Measurements from ENCODE around the gene FXYD3. TPM values are rescaled to one million over a fixed set of nuclear protein-coding genes. Genes with fewer than 3 reads are reported as not detected.

The FXYD3 gene
- total RNA-seq, 1 donor from 2014 or later = 17.3 TPM

DNA sequence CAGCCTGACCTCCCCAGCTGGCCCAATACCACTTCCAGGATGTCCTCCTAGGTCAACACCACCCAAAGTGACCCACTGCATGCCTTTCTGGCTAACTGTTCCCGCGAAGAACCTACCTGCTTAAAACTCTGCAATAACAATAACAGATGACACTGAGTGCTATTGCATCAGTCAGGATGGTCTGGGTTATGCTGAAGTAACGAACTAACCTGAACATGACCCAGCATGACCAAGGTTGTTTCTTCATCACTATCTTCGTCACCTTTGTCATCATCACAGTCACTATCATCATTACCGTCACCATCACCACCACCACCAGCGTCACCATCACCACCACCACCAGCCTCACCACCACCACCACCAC, 10.6 kb upstream of the FXYD3 start:
- Mint-ChIP-seq H3K36me3 (ENCODE audit: insufficient read depth) (no peaks in the 10 kb centered on the region), H3K4me3 (ENCODE audit: low read depth) (no peak overlapping the region), H3K27me3 (no peaks in the 10 kb centered on the region), H3K4me1 (ENCODE audit: low read depth) (no peaks in the 10 kb centered on the region), H3K9me3 (ENCODE audit: low read depth) (peaks cover 4% of the 10 kb centered on the region), H3K27ac (no peak overlapping the region)
- no peak for DNase-seq (ENCODE audit: low spot score, unreplicated experiment)
- TF ChIP-seq, protein P1, sequence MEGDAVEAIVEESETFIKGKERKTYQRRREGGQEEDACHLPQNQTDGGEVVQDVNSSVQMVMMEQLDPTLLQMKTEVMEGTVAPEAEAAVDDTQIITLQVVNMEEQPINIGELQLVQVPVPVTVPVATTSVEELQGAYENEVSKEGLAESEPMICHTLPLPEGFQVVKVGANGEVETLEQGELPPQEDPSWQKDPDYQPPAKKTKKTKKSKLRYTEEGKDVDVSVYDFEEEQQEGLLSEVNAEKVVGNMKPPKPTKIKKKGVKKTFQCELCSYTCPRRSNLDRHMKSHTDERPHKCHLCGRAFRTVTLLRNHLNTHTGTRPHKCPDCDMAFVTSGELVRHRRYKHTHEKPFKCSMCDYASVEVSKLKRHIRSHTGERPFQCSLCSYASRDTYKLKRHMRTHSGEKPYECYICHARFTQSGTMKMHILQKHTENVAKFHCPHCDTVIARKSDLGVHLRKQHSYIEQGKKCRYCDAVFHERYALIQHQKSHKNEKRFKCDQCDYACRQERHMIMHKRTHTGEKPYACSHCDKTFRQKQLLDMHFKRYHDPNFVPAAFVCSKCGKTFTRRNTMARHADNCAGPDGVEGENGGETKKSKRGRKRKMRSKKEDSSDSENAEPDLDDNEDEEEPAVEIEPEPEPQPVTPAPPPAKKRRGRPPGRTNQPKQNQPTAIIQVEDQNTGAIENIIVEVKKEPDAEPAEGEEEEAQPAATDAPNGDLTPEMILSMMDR (IDR thresholded peaks at IDR 0.05; ENCODE audit: unreplicated experiment) = no peak

- H3K9me3 Mint-ChIP-seq (ENCODE audit: low read depth) = peaks cover 4% of the 10 kb centered on the region
- no peak overlapping the region for H3K27ac Mint-ChIP-seq
- H3K4me1 Mint-ChIP-seq (ENCODE audit: low read depth) = peaks cover under 1% of the 10 kb centered on the region
Measured at GRCh38 chr19:35105411-35106290, 10.0 kb upstream of the FXYD3 start.

GRCh38 chr19:35106291-35106583, 9.4 kb upstream of the FXYD3 start:
- H3K4me3 Mint-ChIP-seq (ENCODE audit: low read depth) = no peak overlapping the region

More at GRCh38 chr19:35105411-35106290, 10.0 kb upstream of the FXYD3 start:
- H3K4me3 Mint-ChIP-seq (ENCODE audit: low read depth) = no peak overlapping the region
- no peaks in the 10 kb centered on the region for H3K36me3 Mint-ChIP-seq (ENCODE audit: insufficient read depth)
- no peaks in the 10 kb centered on the region for H3K27me3 Mint-ChIP-seq
- TF ChIP-seq, protein P1 (IDR thresholded peaks at IDR 0.05; ENCODE audit: unreplicated experiment) = no peak
- no peak for DNase-seq (ENCODE audit: low spot score, unreplicated experiment)

GRCh38 chr19:35106898-35107541, 8.6 kb upstream of the FXYD3 start:
- Mint-ChIP-seq H3K4me3 (ENCODE audit: low read depth) (no peak overlapping the region), H3K9me3 (ENCODE audit: low read depth) (peaks cover 4% of the 10 kb centered on the region), H3K36me3 (ENCODE audit: insufficient read depth) (no peaks in the 10 kb centered on the region), H3K4me1 (ENCODE audit: low read depth) (peaks cover 6% of the 10 kb centered on the region), H3K27me3 (peaks cover 2% of the 10 kb centered on the region), H3K27ac (peak overlapping the region; percentile 67)
- no peak for DNase-seq (ENCODE audit: low spot score, unreplicated experiment)
- TF ChIP-seq, protein P1 (IDR thresholded peaks at IDR 0.05; ENCODE audit: unreplicated experiment) = no peak

More at GRCh38 chr19:35106291-35106583, 9.4 kb upstream of the FXYD3 start:
- Mint-ChIP-seq H3K4me1 (ENCODE audit: low read depth) (peaks cover 3% of the 10 kb centered on the region), H3K27me3 (no peaks in the 10 kb centered on the region), H3K27ac (no peak overlapping the region), H3K36me3 (ENCODE audit: insufficient read depth) (no peaks in the 10 kb centered on the region), H3K9me3 (ENCODE audit: low read depth) (peaks cover 4% of the 10 kb centered on the region)
- TF ChIP-seq, protein P1 (IDR thresholded peaks at IDR 0.05; ENCODE audit: unreplicated experiment) = no peak
- no peak for DNase-seq (ENCODE audit: low spot score, unreplicated experiment)

DNA sequence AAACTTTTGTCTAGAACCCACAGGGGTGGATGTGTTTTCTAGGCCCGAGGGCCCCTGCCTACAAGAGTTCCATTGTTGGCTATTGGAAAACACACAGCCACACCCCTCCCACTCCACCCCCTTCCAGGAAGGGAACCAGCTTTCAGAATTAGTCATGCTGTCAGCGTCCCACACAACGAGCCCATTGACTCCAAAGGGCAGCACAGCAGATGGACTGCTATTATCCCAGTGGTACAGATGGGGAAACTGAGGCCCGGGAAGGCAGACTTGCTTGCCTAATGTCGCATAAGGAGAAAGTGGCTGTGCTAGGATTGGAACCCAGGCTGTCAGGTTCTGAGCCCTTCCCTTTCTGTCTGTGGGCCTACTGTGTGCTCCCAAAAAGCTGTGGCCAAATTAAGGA, 8.1 kb upstream of the FXYD3 start:
- Mint-ChIP-seq H3K9me3 (ENCODE audit: low read depth) (peaks cover 4% of the 10 kb centered on the region), H3K27me3 (peaks cover 2% of the 10 kb centered on the region), H3K27ac (peak overlapping the region; percentile 67), H3K4me3 (ENCODE audit: low read depth) (no peak overlapping the region), H3K36me3 (ENCODE audit: insufficient read depth) (no peaks in the 10 kb centered on the region), H3K4me1 (ENCODE audit: low read depth) (peaks cover 6% of the 10 kb centered on the region)
- no peak for DNase-seq (ENCODE audit: low spot score, unreplicated experiment)
- TF ChIP-seq, protein P1 (IDR thresholded peaks at IDR 0.05; ENCODE audit: unreplicated experiment) = no peak

Measured in progenitor cell of endocrine pancreas (in vitro differentiated cells).